ENCODE measurements around the gene SORCS3. TPM values are rescaled to one million over a fixed set of nuclear protein-coding genes. Genes with fewer than 3 reads are reported as not detected.

SORCS3 gene
- total and polyA plus RNA-seq, 4 donors, result 0.93 TPM; not detected in 3

GRCh38 chr10:104804880-104805279 lies 163.8 kb downstream of the SORCS3 start:
- Histone ChIP-seq H3K27me3 (ENCODE audit: control insufficient read depth in 4 of 4, insufficient read depth in 4 of 4, low read length in 3 of 4) (peaks cover 0 to 6% (median 0%) of the 10 kb centered on the region in 4 donors), H3K36me3 (ENCODE audit: control insufficient read depth in 4 of 4, insufficient read depth in 3 of 4, low read depth in 1 of 4, low read length in 3 of 4) (no peaks in the 10 kb centered on the region), H3K9ac (ENCODE audit: low read depth in 1 of 2, low read length in 2 of 2) (no peak overlapping the region), H3K4me1 (ENCODE audit: control insufficient read depth in 4 of 4, insufficient read depth in 4 of 4, low read length in 3 of 4) (no peaks in the 10 kb centered on the region), H3K27ac (ENCODE audit: low read depth in 1 of 2, low read length in 2 of 2) (no peak overlapping the region), H3K4me3 (ENCODE audit: low read depth in 1 of 3, low read length in 3 of 3) (no peak overlapping the region), H3K9me3 (ENCODE audit: control insufficient read depth in 4 of 4, low read length in 3 of 4) (peaks cover 0 to 2% (median 0%) of the 10 kb centered on the region in 4 donors)
- DNase-seq (ENCODE audit: low spot score), result no peak
- TF ChIP-seq JUND (IDR thresholded peaks at IDR 0.05), result no peak
- no peak for TF ChIP-seq HNF4G (IDR thresholded peaks at IDR 0.05)
- TF ChIP-seq FOXA2 (IDR thresholded peaks at IDR 0.05), result no peak
- TF ChIP-seq REST (IDR thresholded peaks at IDR 0.05), result no peak
- TF ChIP-seq ATF3 (IDR thresholded peaks at IDR 0.05), result no peak
- TF ChIP-seq ZBTB33 (IDR thresholded peaks at IDR 0.05), result no peak
- TF ChIP-seq YY1 (IDR thresholded peaks at IDR 0.05), result no peak
- TF ChIP-seq SP1 (IDR thresholded peaks at IDR 0.05), result no peak
- no peak for TF ChIP-seq TAF1 (conservative IDR thresholded peaks at IDR 0.05)
- no peak for TF ChIP-seq MAX (IDR thresholded peaks at IDR 0.05)
- TF ChIP-seq FOXA1 (IDR thresholded peaks at IDR 0.05), result no peak
- TF ChIP-seq NR2F2 (IDR thresholded peaks at IDR 0.05), result no peak
- TF ChIP-seq GABPA (IDR thresholded peaks at IDR 0.05 in 1 of 2, conservative IDR thresholded peaks at IDR 0.05 in 1 of 2), result no peak
- no peak for TF ChIP-seq HNF4A (conservative IDR thresholded peaks at IDR 0.05)
- 61% methylated on average over 1 of the region's 1 CpG for whole genome bisulfite sequencing

GRCh38 chr10:104806801-104807200 lies 165.7 kb downstream of the SORCS3 start:
- Histone ChIP-seq H3K27me3 (ENCODE audit: control insufficient read depth in 4 of 4, insufficient read depth in 4 of 4, low read length in 3 of 4) (peaks cover 0 to 3% (median 0%) of the 10 kb centered on the region in 4 donors), H3K27ac (ENCODE audit: low read depth in 1 of 2, low read length in 2 of 2) (no peak overlapping the region), H3K36me3 (ENCODE audit: control insufficient read depth in 4 of 4, insufficient read depth in 3 of 4, low read depth in 1 of 4, low read length in 3 of 4) (no peaks in the 10 kb centered on the region), H3K9ac (ENCODE audit: low read depth in 1 of 2, low read length in 2 of 2) (no peak overlapping the region), H3K4me1 (ENCODE audit: control insufficient read depth in 4 of 4, insufficient read depth in 4 of 4, low read length in 3 of 4) (no peaks in the 10 kb centered on the region), H3K4me3 (ENCODE audit: low read depth in 1 of 3, low read length in 3 of 3) (no peak overlapping the region), H3K9me3 (ENCODE audit: control insufficient read depth in 4 of 4, low read length in 3 of 4) (peaks cover 0 to 2% (median 0%) of the 10 kb centered on the region in 4 donors)
- DNase-seq (ENCODE audit: low spot score), result no peak
- WGBS, result 86% methylated on average over 2 of the region's 2 CpGs
- TF ChIP-seq REST (IDR thresholded peaks at IDR 0.05), result no peak
- TF ChIP-seq RAD21 (IDR thresholded peaks at IDR 0.05), result no peak
- no peak for TF ChIP-seq HNF4A (conservative IDR thresholded peaks at IDR 0.05)
- TF ChIP-seq FOXA2 (IDR thresholded peaks at IDR 0.05), result no peak
- no peak for TF ChIP-seq RXRA (IDR thresholded peaks at IDR 0.05)
- TF ChIP-seq NR2F2 (IDR thresholded peaks at IDR 0.05), result no peak
- TF ChIP-seq YY1 (IDR thresholded peaks at IDR 0.05), result no peak
- no peak for TF ChIP-seq GABPA (IDR thresholded peaks at IDR 0.05 in 1 of 2, conservative IDR thresholded peaks at IDR 0.05 in 1 of 2)
- TF ChIP-seq HNF4G (IDR thresholded peaks at IDR 0.05), result no peak
- TF ChIP-seq EGR1 (IDR thresholded peaks at IDR 0.05; ENCODE audit: low read depth in 2 of 2), result no peak
- TF ChIP-seq JUND (IDR thresholded peaks at IDR 0.05), result no peak
- TF ChIP-seq CTCF (IDR thresholded peaks at IDR 0.05; ENCODE audit: low read depth, low read length, missing input control), result no peak
- no peak for TF ChIP-seq ATF3 (IDR thresholded peaks at IDR 0.05)
- no peak for TF ChIP-seq SP1 (IDR thresholded peaks at IDR 0.05)
- no peak for TF ChIP-seq TAF1 (conservative IDR thresholded peaks at IDR 0.05)
